Measurements from ENCODE around the gene SIM2. TPM values are rescaled to one million over a fixed set of nuclear protein-coding genes. Genes with fewer than 3 reads are reported as not detected.

The SIM2 gene
- total and polyA plus RNA-seq, 4 experiments from 2014 or later: 0.05 to 0.07 TPM; not detected in 2

- POLR2A ChIA-PET (ENCODE audit: partially characterized antibody): no interaction called here
- intact Hi-C loops (cut with micrococcal nuclease): no loop called here
- Mint-ChIP-seq H3K4me1 (peaks cover 0 to 1% (median 0%) of the 10 kb centered on the region in 4 donors), H3K27ac (no peak overlapping the region), H3K9me3 (no peaks in the 10 kb centered on the region), H3K4me3 (no peak overlapping the region), H3K27me3 (no peaks in the 10 kb centered on the region), H3K36me3 (peaks cover 22 to 46% of the 10 kb centered on the region in 2 donors)
- H3K4me3 ChIP-seq (ENCODE audit: low read length in 2 of 2): no peak overlapping the region
- H3K36me3 ChIP-seq (ENCODE audit: insufficient read depth, low read length): no peaks in the 10 kb centered on the region
- no peak for DNase-seq
- no peaks in the 10 kb centered on the region for H3K27me3 ChIP-seq (ENCODE audit: insufficient read depth, low read length)
- no peak overlapping the region for H3K27ac ChIP-seq (ENCODE audit: low read depth, low read length)
- H3K4me1 ChIP-seq (ENCODE audit: insufficient read depth, low read length): no peaks in the 10 kb centered on the region
- H3K9me3 ChIP-seq (ENCODE audit: control insufficient read depth in 1 of 2, low read length in 2 of 2): no peaks in the 10 kb centered on the region
- CTCF ChIA-PET (ENCODE audit: partially characterized antibody): no interaction called here
These were observed 63.7 kb downstream of the SIM2 start for GRCh38 chr21:36762642-36763041.

GRCh38 chr21:36763305-36763704 lies 64.4 kb downstream of the SIM2 start:
- Mint-ChIP-seq H3K36me3 (peaks cover 21 to 51% of the 10 kb centered on the region in 2 donors), H3K4me3 (no peak overlapping the region), H3K27ac (no peak overlapping the region), H3K4me1 (peaks cover 0 to 1% (median 0%) of the 10 kb centered on the region in 4 donors), H3K27me3 (no peaks in the 10 kb centered on the region), H3K9me3 (no peaks in the 10 kb centered on the region)
- no peak overlapping the region for H3K27ac ChIP-seq (ENCODE audit: low read depth, low read length)
- POLR2A ChIA-PET (ENCODE audit: partially characterized antibody): no interaction called here
- H3K36me3 ChIP-seq (ENCODE audit: insufficient read depth, low read length): no peaks in the 10 kb centered on the region
- no peaks in the 10 kb centered on the region for H3K27me3 ChIP-seq (ENCODE audit: insufficient read depth, low read length)
- no peaks in the 10 kb centered on the region for H3K9me3 ChIP-seq (ENCODE audit: control insufficient read depth in 1 of 2, low read length in 2 of 2)
- H3K4me1 ChIP-seq (ENCODE audit: insufficient read depth, low read length): no peaks in the 10 kb centered on the region
- no peak for DNase-seq
- no peak overlapping the region for H3K4me3 ChIP-seq (ENCODE audit: low read length in 2 of 2)
- CTCF ChIA-PET (ENCODE audit: partially characterized antibody): no interaction called here
- intact Hi-C loops (cut with micrococcal nuclease): no loop called here

- Histone ChIP-seq H3K27ac (ENCODE audit: low read depth, low read length) (no peak overlapping the region), H3K4me3 (ENCODE audit: low read length in 2 of 2) (no peak overlapping the region), H3K4me1 (ENCODE audit: insufficient read depth, low read length) (no peaks in the 10 kb centered on the region), H3K27me3 (ENCODE audit: insufficient read depth, low read length) (no peaks in the 10 kb centered on the region), H3K36me3 (ENCODE audit: insufficient read depth, low read length) (no peaks in the 10 kb centered on the region), H3K9me3 (ENCODE audit: control insufficient read depth in 1 of 2, low read length in 2 of 2) (no peaks in the 10 kb centered on the region)
- no peak overlapping the region for H3K4me3 Mint-ChIP-seq
- no peak overlapping the region for H3K27ac Mint-ChIP-seq
- peaks cover 0 to 1% (median 0%) of the 10 kb centered on the region in 4 donors for H3K4me1 Mint-ChIP-seq
- intact Hi-C loops (cut with micrococcal nuclease): no loop called here
- no peak for DNase-seq
- ChIA-PET CTCF (ENCODE audit: partially characterized antibody) (no interaction called here), POLR2A (ENCODE audit: partially characterized antibody) (no interaction called here)
- peaks cover 15 to 44% of the 10 kb centered on the region in 2 donors for H3K36me3 Mint-ChIP-seq
- H3K9me3 Mint-ChIP-seq: no peaks in the 10 kb centered on the region
- H3K27me3 Mint-ChIP-seq: no peaks in the 10 kb centered on the region
These were observed 66.3 kb downstream of the SIM2 start for GRCh38 chr21:36765229-36765628.

DNA sequence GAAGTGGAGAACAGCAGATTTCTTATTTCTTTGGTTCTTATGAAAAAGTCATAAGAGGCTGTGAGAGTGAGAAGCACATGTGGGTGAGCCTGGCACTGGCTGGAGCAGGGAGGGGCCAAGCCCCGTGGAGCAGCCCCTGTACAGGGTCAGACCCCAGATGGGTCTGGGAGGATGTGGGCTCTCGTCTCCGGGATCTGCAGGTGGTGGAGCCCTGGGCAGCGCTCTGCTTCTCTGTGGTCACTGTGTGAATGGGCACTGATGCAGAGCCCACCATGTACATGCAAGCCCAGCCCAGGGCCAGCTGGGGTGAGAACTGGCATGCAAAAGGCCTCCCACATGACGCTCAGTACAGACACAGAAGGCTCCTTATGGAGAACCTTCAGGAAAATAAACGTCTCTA lies 67.6 kb downstream of the SIM2 start:
- intact Hi-C loops (cut with micrococcal nuclease): no loop called here
- H3K9me3 Mint-ChIP-seq: no peaks in the 10 kb centered on the region
- Histone ChIP-seq H3K27ac (ENCODE audit: low read depth, low read length) (no peak overlapping the region), H3K9me3 (ENCODE audit: control insufficient read depth in 1 of 2, low read length in 2 of 2) (no peaks in the 10 kb centered on the region), H3K27me3 (ENCODE audit: insufficient read depth, low read length) (no peaks in the 10 kb centered on the region), H3K4me3 (ENCODE audit: low read length in 2 of 2) (no peak overlapping the region), H3K36me3 (ENCODE audit: insufficient read depth, low read length) (no peaks in the 10 kb centered on the region), H3K4me1 (ENCODE audit: insufficient read depth, low read length) (no peaks in the 10 kb centered on the region)
- no peak for DNase-seq
- no peak overlapping the region for H3K4me3 Mint-ChIP-seq
- no peaks in the 10 kb centered on the region for H3K27me3 Mint-ChIP-seq
- ChIA-PET CTCF (ENCODE audit: partially characterized antibody) (no interaction called here), POLR2A (ENCODE audit: partially characterized antibody) (no interaction called here)
- H3K27ac Mint-ChIP-seq: no peak overlapping the region
- H3K4me1 Mint-ChIP-seq: peaks cover 0 to 1% (median 0%) of the 10 kb centered on the region in 4 donors
- H3K36me3 Mint-ChIP-seq: peaks cover 15 to 36% of the 10 kb centered on the region in 2 donors

- no peaks in the 10 kb centered on the region for H3K27me3 Mint-ChIP-seq
These were observed 68.2 kb downstream of the SIM2 start for GRCh38 chr21:36767096-36767495.

GRCh38 chr21:36768496-36768895 lies 69.6 kb downstream of the SIM2 start:
- H3K4me3 Mint-ChIP-seq: no peak overlapping the region
- Histone ChIP-seq H3K9me3 (ENCODE audit: control insufficient read depth in 1 of 2, low read length in 2 of 2) (no peaks in the 10 kb centered on the region), H3K4me1 (ENCODE audit: insufficient read depth, low read length) (no peaks in the 10 kb centered on the region), H3K27ac (ENCODE audit: low read depth, low read length) (no peak overlapping the region), H3K36me3 (ENCODE audit: insufficient read depth, low read length) (no peaks in the 10 kb centered on the region), H3K27me3 (ENCODE audit: insufficient read depth, low read length) (no peaks in the 10 kb centered on the region), H3K4me3 (ENCODE audit: low read length in 2 of 2) (no peak overlapping the region)
- H3K27ac Mint-ChIP-seq: no peak overlapping the region
- H3K4me1 Mint-ChIP-seq: peaks cover 0 to 1% (median 0%) of the 10 kb centered on the region in 4 donors
- no peak for DNase-seq
- peaks cover 12 to 32% of the 10 kb centered on the region in 2 donors for H3K36me3 Mint-ChIP-seq
- ChIA-PET CTCF (ENCODE audit: partially characterized antibody) (no interaction called here), POLR2A (ENCODE audit: partially characterized antibody) (no interaction called here)
- intact Hi-C loops (cut with micrococcal nuclease): no loop called here
- no peaks in the 10 kb centered on the region for H3K27me3 Mint-ChIP-seq
- H3K9me3 Mint-ChIP-seq: no peaks in the 10 kb centered on the region

More at GRCh38 chr21:36767096-36767495, 68.2 kb downstream of the SIM2 start:
- no peak for DNase-seq
- intact Hi-C loops (cut with micrococcal nuclease): no loop called here
- Histone ChIP-seq H3K36me3 (ENCODE audit: insufficient read depth, low read length) (no peaks in the 10 kb centered on the region), H3K4me3 (ENCODE audit: low read length in 2 of 2) (no peak overlapping the region), H3K27me3 (ENCODE audit: insufficient read depth, low read length) (no peaks in the 10 kb centered on the region), H3K9me3 (ENCODE audit: control insufficient read depth in 1 of 2, low read length in 2 of 2) (no peaks in the 10 kb centered on the region), H3K27ac (ENCODE audit: low read depth, low read length) (no peak overlapping the region), H3K4me1 (ENCODE audit: insufficient read depth, low read length) (no peaks in the 10 kb centered on the region)
- ChIA-PET CTCF (ENCODE audit: partially characterized antibody) (no interaction called here), POLR2A (ENCODE audit: partially characterized antibody) (no interaction called here)
- no peak overlapping the region for H3K4me3 Mint-ChIP-seq
- no peaks in the 10 kb centered on the region for H3K9me3 Mint-ChIP-seq
- peaks cover 0 to 1% (median 0%) of the 10 kb centered on the region in 4 donors for H3K4me1 Mint-ChIP-seq
- peaks cover 15 to 36% of the 10 kb centered on the region in 2 donors for H3K36me3 Mint-ChIP-seq
- H3K27ac Mint-ChIP-seq: no peak overlapping the region

GRCh38 chr21:36769051-36769839 lies 70.3 kb downstream of the SIM2 start:
- no peaks in the 10 kb centered on the region for H3K27me3 Mint-ChIP-seq
- peaks cover 7 to 27% of the 10 kb centered on the region in 2 donors for H3K36me3 Mint-ChIP-seq
- Histone ChIP-seq H3K36me3 (ENCODE audit: insufficient read depth, low read length) (no peaks in the 10 kb centered on the region), H3K4me1 (ENCODE audit: insufficient read depth, low read length) (no peaks in the 10 kb centered on the region), H3K27me3 (ENCODE audit: insufficient read depth, low read length) (no peaks in the 10 kb centered on the region), H3K9me3 (ENCODE audit: control insufficient read depth in 1 of 2, low read length in 2 of 2) (no peaks in the 10 kb centered on the region), H3K27ac (ENCODE audit: low read depth, low read length) (no peak overlapping the region), H3K4me3 (ENCODE audit: low read length in 2 of 2) (no peak overlapping the region)
- H3K27ac Mint-ChIP-seq: no peak overlapping the region
- ChIA-PET POLR2A (ENCODE audit: partially characterized antibody) (no interaction called here), CTCF (ENCODE audit: partially characterized antibody) (no interaction called here)
- H3K4me3 Mint-ChIP-seq: no peak overlapping the region
- H3K4me1 Mint-ChIP-seq: peaks cover 0 to 1% (median 0%) of the 10 kb centered on the region in 4 donors
- no peaks in the 10 kb centered on the region for H3K9me3 Mint-ChIP-seq
- DNase-seq: no peak
- intact Hi-C loops (cut with micrococcal nuclease): no loop called here

Data from CD4-positive, alpha-beta memory T cell (primary cell).